LNCAP (cell line): ENCODE measurements around the gene UPF3A.

Experiments used
- CTCF ChIP-seq: fragments of 450-650 bp; IDR thresholded peaks from 2 replicates; pipeline ENCODE4 v1.5.1; 2017; ENCODE audit warnings: mild to moderate bottlenecking

The UPF3A gene

GRCh38 chr13:114321256-114321655 lies 39.9 kb downstream of the UPF3A start:
- no peak for TF ChIP-seq CTCF

- TF ChIP-seq CTCF = no peak
These were observed 41.9 kb downstream of the UPF3A start for GRCh38 chr13:114323349-114323748.

- TF ChIP-seq CTCF = no peak
These were observed 42.9 kb downstream of the UPF3A start for GRCh38 chr13:114324334-114324733.

- TF ChIP-seq CTCF = no peak
These were observed 44.3 kb downstream of the UPF3A start for GRCh38 chr13:114325729-114326128.

GRCh38 chr13:114328034-114328433 lies 46.6 kb downstream of the UPF3A start:
- no peak for TF ChIP-seq CTCF

- TF ChIP-seq CTCF = no peak
These were observed 47.2 kb downstream of the UPF3A start for GRCh38 chr13:114328595-114328994.

- TF ChIP-seq CTCF = no peak
These were observed 48.7 kb downstream of the UPF3A start for GRCh38 chr13:114330086-114330485.

GRCh38 chr13:114334305-114335053 lies 53.1 kb downstream of the UPF3A start:
- no peak for TF ChIP-seq CTCF
